HFFc6 (cell line): ENCODE results near the gene SLX4. TPM values are rescaled to one million over a fixed set of nuclear protein-coding genes. Genes with fewer than 3 reads are reported as not detected.

Experiments used
- DNase-seq: peaks from one replicate; pipeline ENCODE4 v3.0.0-alpha.2; 2018
- H3K27ac Mint-ChIP-seq: 2 replicates; pipeline ENCODE4 v1.8.0; 2020; ENCODE audit warnings: mild to moderate bottlenecking, mixed read lengths
- H3K27me3 Mint-ChIP-seq: 2 replicates; pipeline ENCODE4 v1.8.0; 2021; ENCODE audit warnings: mild to moderate bottlenecking, moderate library complexity, mixed read lengths; ENCODE audit not compliant: insufficient read depth
- H3K36me3 Mint-ChIP-seq: 2 replicates; pipeline ENCODE4 v1.8.0; 2021; ENCODE audit warnings: low read depth, mixed read lengths
- H3K4me1 Mint-ChIP-seq: 2 replicates; pipeline ENCODE4 v1.8.0; 2020; ENCODE audit warnings: low read depth, mixed read lengths
- H3K4me3 Mint-ChIP-seq: 2 replicates; pipeline ENCODE4 v1.8.0; 2020; ENCODE audit warnings: mild to moderate bottlenecking, moderate library complexity, mixed read lengths
- H3K9me3 Mint-ChIP-seq: 2 replicates; pipeline ENCODE4 v1.8.0; 2020; ENCODE audit warnings: mild to moderate bottlenecking, mixed read lengths
- CTCF ChIP-seq: fragments of 200-600 bp; sonication (generic); IDR thresholded peaks from 2 replicates; pipeline ENCODE4 v1.5.0; 2021; ENCODE audit warnings: antibody characterized with exemption, mild to moderate bottlenecking
- total RNA-seq, 6 experiments: library from RNA; stranded (reverse); fragmentation: NEBNext Ultra II Directional; extraction: Animal tissue kit (Norgen Biotek cat#: 25700); gene quantifications; 2 replicates in 1 of 6; 3 replicates in 5 of 6; pipeline ENCODE4 v1.2.3, GENCODE V29; 2021

The SLX4 gene
- total RNA-seq, 6 experiments from 2014 or later = 6.8 to 8.2 (median 7.2) TPM

- peaks cover 30% of the 10 kb centered on the region for H3K27me3 Mint-ChIP-seq
- no peaks in the 10 kb centered on the region; the same call in 1 of the 2 replicates for H3K9me3 Mint-ChIP-seq
- no peak for DNase-seq
- no peak overlapping the region for H3K27ac Mint-ChIP-seq
- no peaks in the 10 kb centered on the region for H3K36me3 Mint-ChIP-seq
- no peak overlapping the region for H3K4me3 Mint-ChIP-seq
- H3K4me1 Mint-ChIP-seq = no peaks in the 10 kb centered on the region
- TF ChIP-seq CTCF = no peak
These were observed 58.1 kb downstream of the SLX4 start for GRCh38 chr16:3553138-3553923.

- Mint-ChIP-seq H3K36me3 (no peaks in the 10 kb centered on the region), H3K4me3 (no peak overlapping the region), H3K4me1 (no peaks in the 10 kb centered on the region), H3K9me3 (no peaks in the 10 kb centered on the region; the same call in 1 of the 2 replicates), H3K27me3 (peaks cover 31% of the 10 kb centered on the region), H3K27ac (no peak overlapping the region)
- no peak for DNase-seq
- TF ChIP-seq CTCF = no peak
These were observed 60.3 kb downstream of the SLX4 start for GRCh38 chr16:3550851-3551847.

GRCh38 chr16:3549906-3550305 lies 61.5 kb downstream of the SLX4 start:
- H3K4me3 Mint-ChIP-seq = no peak overlapping the region
- H3K27ac Mint-ChIP-seq = no peak overlapping the region
- DNase-seq = no peak
- no peaks in the 10 kb centered on the region for H3K4me1 Mint-ChIP-seq
- H3K9me3 Mint-ChIP-seq = no peaks in the 10 kb centered on the region; the same call in 1 of the 2 replicates
- no peaks in the 10 kb centered on the region for H3K36me3 Mint-ChIP-seq
- TF ChIP-seq CTCF = no peak
- peaks cover 33% of the 10 kb centered on the region for H3K27me3 Mint-ChIP-seq

- H3K27ac Mint-ChIP-seq = no peak overlapping the region
These were observed 62.5 kb downstream of the SLX4 start for GRCh38 chr16:3548859-3549258.

More at GRCh38 chr16:3548859-3549258, 62.5 kb downstream of the SLX4 start:
- H3K36me3 Mint-ChIP-seq = no peaks in the 10 kb centered on the region
- TF ChIP-seq CTCF = no peak
- no peak overlapping the region for H3K4me3 Mint-ChIP-seq
- no peaks in the 10 kb centered on the region; the same call in 1 of the 2 replicates for H3K9me3 Mint-ChIP-seq
- H3K27me3 Mint-ChIP-seq = peaks cover 35% of the 10 kb centered on the region
- H3K4me1 Mint-ChIP-seq = no peaks in the 10 kb centered on the region
- no peak for DNase-seq
